LNCAP (cell line): ENCODE results near the gene ACACA.

Experiments
- CTCF ChIP-seq: fragments of 450-650 bp; IDR thresholded peaks from 2 replicates; pipeline ENCODE4 v1.5.1; 2017; ENCODE audit warnings: mild to moderate bottlenecking

Gene ACACA

GRCh38 chr17:37430051-37430627, 23.5 kb upstream of the ACACA start:
- no peak for TF ChIP-seq CTCF

GRCh38 chr17:37429453-37429852, 22.8 kb upstream of the ACACA start:
- TF ChIP-seq CTCF, result no peak

GRCh38 chr17:37429039-37429438, 22.4 kb upstream of the ACACA start:
- TF ChIP-seq CTCF, result no peak

GRCh38 chr17:37425268-37425667, 18.6 kb upstream of the ACACA start:
- no peak for TF ChIP-seq CTCF

GRCh38 chr17:37422971-37423625, 16.5 kb upstream of the ACACA start:
- no peak for TF ChIP-seq CTCF

- TF ChIP-seq CTCF, result no peak
Observed at GRCh38 chr17:37417852-37418251, 11.2 kb upstream of the ACACA start.

- peak; percentile 44; the same call in 1 of the 2 replicates for TF ChIP-seq CTCF
Observed at GRCh38 chr17:37413875-37414519, 7.4 kb upstream of the ACACA start.
